Measurements from ENCODE around the gene NDUFB6. TPM values are rescaled to one million over a fixed set of nuclear protein-coding genes. Genes with fewer than 3 reads are reported as not detected.

NDUFB6 gene
- total RNA-seq, 1 donor = 6.5 TPM

DNA sequence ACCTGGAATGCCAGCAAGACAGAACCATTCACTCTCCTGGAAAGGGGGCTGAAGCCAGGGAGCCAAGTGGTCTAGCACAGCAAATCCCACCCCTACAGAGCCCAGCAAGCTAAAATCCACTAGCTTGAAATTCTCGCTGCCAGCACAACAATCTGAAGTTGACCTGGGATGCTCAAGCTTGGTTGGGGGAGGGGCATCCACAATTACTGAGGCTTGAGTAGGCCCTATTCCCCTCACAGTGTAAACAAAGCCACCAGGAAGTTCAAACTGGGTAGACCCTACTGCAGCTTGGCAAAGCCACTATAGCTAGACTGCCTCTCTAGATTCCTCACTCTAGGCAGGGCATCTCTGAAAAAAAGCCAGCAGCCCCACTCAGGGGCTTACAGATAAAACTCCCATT lies 64.2 kb downstream of the NDUFB6 start:
- no peak overlapping the region for H3K4me3 ChIP-seq (ENCODE audit: low read length)
- H3K4me1 ChIP-seq (ENCODE audit: insufficient read depth, low read length) = no peaks in the 10 kb centered on the region
- no peaks in the 10 kb centered on the region for H3K27me3 ChIP-seq (ENCODE audit: insufficient read depth, low read length)
- no peaks in the 10 kb centered on the region for H3K9me3 ChIP-seq (ENCODE audit: low read depth, low read length)

DNA sequence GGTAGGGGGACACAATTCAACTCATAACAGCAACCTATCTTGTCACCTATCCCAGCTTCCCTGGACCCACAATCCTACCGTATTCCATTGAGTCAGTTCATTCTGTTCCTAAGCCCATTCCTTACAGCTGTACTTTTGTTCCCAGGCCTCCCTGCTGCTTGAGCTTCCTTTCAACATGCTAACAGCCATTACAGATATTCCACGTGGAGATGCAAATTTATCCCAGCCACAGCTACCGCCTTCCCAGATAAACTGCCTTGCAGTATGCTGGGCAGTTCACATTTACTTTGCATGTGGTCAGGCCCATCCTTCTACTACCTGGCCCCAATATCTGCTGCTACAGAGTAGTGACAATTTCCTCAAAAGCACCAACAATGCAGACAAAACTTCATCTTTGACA lies 70.0 kb downstream of the NDUFB6 start:
- H3K4me3 ChIP-seq (ENCODE audit: low read length) = no peak overlapping the region
- no peaks in the 10 kb centered on the region for H3K9me3 ChIP-seq (ENCODE audit: low read depth, low read length)
- no peaks in the 10 kb centered on the region for H3K27me3 ChIP-seq (ENCODE audit: insufficient read depth, low read length)
- no peaks in the 10 kb centered on the region for H3K4me1 ChIP-seq (ENCODE audit: insufficient read depth, low read length)

Other genes starting within 250 kb of the NDUFB6 start
- gene ACO1, start 188.5 kb downstream of the NDUFB6 start, total RNA-seq = 3.9 TPM
- 5.6 TPM for gene RIGI, start 47.0 kb downstream of the NDUFB6 start, total RNA-seq
- gene SMIM27, start 20.8 kb downstream of the NDUFB6 start, total RNA-seq = 6.8 TPM
- 52.3 TPM for gene TOPORS, start 20.6 kb downstream of the NDUFB6 start, total RNA-seq
- under 0.01 TPM for gene TAF1L, start 62.5 kb upstream of the NDUFB6 start, total RNA-seq
- gene TMEM215, start 210.4 kb upstream of the NDUFB6 start, total RNA-seq = not detected